T-cell (primary cell): ENCODE data around the gene MZF1. TPM values are rescaled to one million over a fixed set of nuclear protein-coding genes. Genes with fewer than 3 reads are reported as not detected.
"Not testable (repeated sequence)": the region's sequence is repeated elsewhere in the genome, so short reads cannot be mapped to it uniquely, and the experiment has no call there.

Experiments used
- ATAC-seq, 4 experiments: fragments of 200-7000 bp in 3 of 4; fragments of 150-1000 bp in 1 of 4; cut with Tn5 transposase; replicated peaks in 1 of 4; 1 replicate in 3 of 4; 2 replicates in 1 of 4; pipeline ENCODE4 v1.10.0; 2021; ENCODE audit warnings: moderate library complexity in 3 of 4, mild to moderate bottlenecking in 2 of 4, moderate number of reproducible peaks in 1 of 4
- CTCF ChIA-PET, 2 donors: fragments of 300-600 bp; sonication (Branson Sonifier 250); formaldehyde crosslinking; loops; one replicate each; lab custom pipeline; 2022; ENCODE audit warnings: antibody characterized with exemption in 2 of 2; lab: Charles Lee
- POLR2A ChIA-PET, 2 donors: fragments of 300-600 bp; sonication (Branson Sonifier 250); formaldehyde crosslinking; loops; one replicate each; lab custom pipeline; 2022; ENCODE audit warnings: antibody characterized with exemption in 2 of 2; lab: Charles Lee
- DNase-seq, 35 experiments: peaks; one replicate each; pipeline versions ENCODE4 v3.0.0 to v3.0.0-alpha.2; 2013 to 2023
- H3K27ac ChIP-seq: one replicate; pipeline ENCODE4 v1.5.1; 2013; ENCODE audit warnings: low read length
- H3K27me3 ChIP-seq, 2 experiments: replicated peaks in 1 of 2; 1 replicate in 1 of 2; 2 replicates in 1 of 2; pipeline versions ENCODE4 v1.6.1 to v1.7.0; 2013; ENCODE audit warnings: low read length in 1 of 2, mixed read lengths in 1 of 2; ENCODE audit not compliant: control insufficient read depth in 2 of 2, insufficient read depth in 2 of 2; ENCODE audit errors: extremely low read depth in 1 of 2
- H3K36me3 ChIP-seq, 2 donors: 1 replicate in 1 of 2; 2 replicates in 1 of 2; pipeline versions ENCODE4 v1.6.1 to v1.7.0; 2013; ENCODE audit warnings: low read length in 1 of 2; ENCODE audit not compliant: control insufficient read depth in 2 of 2, insufficient read depth in 1 of 2; ENCODE audit errors: extremely low read depth in 1 of 2
- H3K4me1 ChIP-seq, 2 experiments: 1 replicate in 1 of 2; 2 replicates in 1 of 2; pipeline versions ENCODE4 v1.6.1 to v1.7.0; 2013; ENCODE audit warnings: low read length in 2 of 2, mixed read lengths in 1 of 2; ENCODE audit not compliant: insufficient read depth in 2 of 2, control insufficient read depth in 1 of 2; ENCODE audit errors: extremely low read depth in 1 of 2
- H3K4me3 ChIP-seq, 2 donors: 1 replicate in 1 of 2; 2 replicates in 1 of 2; pipeline versions ENCODE4 v1.5.1 to v1.7.0; 2013; ENCODE audit warnings: mild to moderate bottlenecking in 2 of 2, low read length in 1 of 2, moderate library complexity in 1 of 2; ENCODE audit not compliant: control insufficient read depth in 1 of 2; ENCODE audit errors: extremely low read depth in 1 of 2
- H3K9me3 ChIP-seq: 2 replicates; pipeline ENCODE4 v1.7.0; 2013
- H3K27ac Mint-ChIP-seq, 2 donors: one replicate each; pipeline ENCODE4 v1.8.0; 2020 to 2021; ENCODE audit warnings: mild to moderate bottlenecking in 2 of 2, mixed read lengths in 2 of 2
- H3K27me3 Mint-ChIP-seq, 2 donors: one replicate each; pipeline ENCODE4 v1.8.0; 2021 to 2022; ENCODE audit warnings: mixed read lengths in 2 of 2
- H3K36me3 Mint-ChIP-seq: one replicate; pipeline ENCODE4 v1.8.0; 2021; ENCODE audit warnings: mixed read lengths
- H3K4me1 Mint-ChIP-seq, 3 donors: one replicate each; pipeline ENCODE4 v1.8.0; 2020 to 2022; ENCODE audit warnings: mixed read lengths in 3 of 3, mild to moderate bottlenecking in 1 of 3
- H3K4me3 Mint-ChIP-seq, 3 donors: one replicate each; pipeline ENCODE4 v1.8.0; 2020 to 2022; ENCODE audit warnings: mild to moderate bottlenecking in 3 of 3, mixed read lengths in 3 of 3, moderate library complexity in 3 of 3
- H3K9me3 Mint-ChIP-seq, 3 donors: one replicate each; pipeline ENCODE4 v1.8.0; 2020 to 2022; ENCODE audit warnings: mixed read lengths in 3 of 3
- WGBS: methylation state at CpG from one replicate; pipeline ENCODE4 v1.1.5; 2013; ENCODE audit warnings: missing lambda C conversion rate; ENCODE audit not compliant: insufficient coverage; 5-methylcytosine and 5-hydroxymethylcytosine counted together
- total RNA-seq, 35 experiments: library from RNA in 6 of 35; stranded (reverse) in 6 of 35; fragments of 120-200 nt in 1 of 35; gene quantifications; one replicate each; pipeline versions ENCODE4 v1.2.1 to v1.2.4 and lab custom pipeline; 2013 to 2026

Gene MZF1
- total RNA-seq (10 to 100 TPM; 37.0 to 59.3 (median 47.2) TPM), total RNA-seq (lab: John Stamatoyannopoulos, UW) (12.2 to 60.2 (median 39.7) reads per million in 29 experiments)
- total RNA-seq (2013) = 20.3 TPM

DNA sequence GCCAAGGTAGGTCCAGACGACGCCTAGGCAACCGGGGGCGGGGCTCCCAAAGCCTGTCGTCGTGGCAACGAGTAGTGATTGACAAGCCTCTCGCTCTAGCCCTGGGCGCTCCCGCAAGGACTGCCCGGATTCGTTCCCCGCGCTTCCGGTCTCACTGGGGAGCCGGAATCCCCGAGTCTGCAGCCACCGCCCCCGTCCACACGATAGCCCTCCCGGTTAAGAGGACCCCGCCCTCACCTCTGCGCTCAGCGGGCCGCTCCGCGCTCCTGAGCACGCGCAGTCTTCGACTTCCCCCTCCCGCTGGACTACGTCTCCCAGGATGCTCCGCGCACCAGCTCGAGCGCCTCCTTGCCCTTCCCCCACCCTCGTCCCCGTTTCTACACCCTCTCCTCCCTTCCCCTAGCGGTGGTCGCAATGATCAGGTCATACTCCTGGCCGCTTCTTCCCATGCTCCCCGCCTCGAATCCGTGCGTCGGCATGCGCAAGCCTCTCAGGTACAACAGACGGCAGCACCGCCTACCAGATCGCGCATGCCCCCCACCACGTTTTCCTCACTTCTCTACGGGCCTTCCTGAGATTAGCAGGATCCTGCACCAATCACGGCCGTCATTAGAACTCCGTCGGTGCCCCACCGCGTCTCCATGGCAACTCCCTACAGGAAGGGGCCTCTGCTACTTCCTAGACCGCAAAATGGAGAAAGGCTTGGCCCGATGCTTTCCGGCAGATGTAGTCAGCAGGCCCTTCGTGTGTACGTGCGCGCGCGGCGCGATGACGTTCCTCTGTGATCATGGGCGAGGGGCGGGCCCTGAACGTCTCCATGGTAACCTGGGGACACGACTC lies at the start of gene MZF1:
MZF1 (minus strand) TSS at position 518 of the 840 bp plus-strand sequence. CDS start 1,946 bp downstream, outside the sequence.
- peak; percentile 75 to 79 (median 78) for ATAC-seq
- peak within 1 kb of the TSS; percentile 93 to 97 (median 97) for H3K4me3 Mint-ChIP-seq
- POLR2A ChIA-PET = interaction anchor here in 1 of 2 donors (0.5 kb wide), 1 partner anchor 20 kb away, joined by 6 read pairs; no protein-coding TSS in a partner anchor

DNA sequence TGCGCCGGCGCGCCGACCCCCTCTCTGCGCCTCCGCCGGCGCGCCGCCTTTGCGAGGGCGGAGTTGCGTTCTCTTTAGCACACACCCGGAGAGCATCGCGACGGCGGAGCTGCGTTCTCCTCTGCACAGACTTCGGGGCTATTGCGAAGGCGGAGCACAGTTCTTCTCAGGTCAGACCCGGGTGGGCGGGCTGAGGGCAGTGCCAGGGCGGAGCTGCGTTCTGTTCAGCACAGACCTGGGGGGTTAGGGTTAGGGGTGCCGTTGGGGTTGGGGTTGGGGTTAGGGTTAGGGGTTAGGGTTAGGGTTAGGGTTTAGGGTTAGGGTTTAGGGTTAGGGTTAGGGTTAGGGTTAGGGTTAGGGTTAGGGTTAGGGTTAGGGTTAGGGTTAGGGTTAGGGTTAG lies 34.1 kb upstream of the MZF1 start:
- POLR2A ChIA-PET, H3K4me3 Mint-ChIP-seq, H3K9me3 Mint-ChIP-seq, H3K27ac ChIP-seq, H3K27me3 Mint-ChIP-seq, H3K9me3 ChIP-seq, H3K27ac Mint-ChIP-seq, H3K36me3 ChIP-seq, CTCF ChIA-PET, H3K4me1 ChIP-seq, ATAC-seq, H3K4me1 Mint-ChIP-seq, H3K4me3 ChIP-seq, H3K36me3 Mint-ChIP-seq, DNase-seq, H3K27me3 ChIP-seq: not testable (repeated sequence)
- WGBS = 100% methylated on average over 3 of the region's 28 CpGs

More for the DNA sequence above, at the start of gene MZF1:
- Histone ChIP-seq H3K27me3 (no peaks in the 10 kb centered on the region), H3K4me1 (peaks cover 12 to 46% of the 10 kb centered on the region in 2 experiments), H3K9me3 (no peaks in the 10 kb centered on the region), H3K36me3 (peaks cover 0 to 7% of the 10 kb centered on the region in 2 donors), H3K27ac (peak within 1 kb of the TSS; percentile 99), H3K4me3 (peak within 1 kb of the TSS; percentile 79 to 84)
- Mint-ChIP-seq H3K36me3 (peaks cover 5% of the 10 kb centered on the region), H3K27ac (peak within 1 kb of the TSS; percentile 100), H3K9me3 (no peaks in the 10 kb centered on the region), H3K27me3 (no peaks in the 10 kb centered on the region), H3K4me1 (peaks cover 32 to 42% (median 33%) of the 10 kb centered on the region in 3 donors)
- under 1% methylated on average over 73 of the region's 75 CpGs for WGBS
- CTCF ChIA-PET = no interaction called here
- DNase-seq = peak; percentile 99 to 100 (median 100)

DNA sequence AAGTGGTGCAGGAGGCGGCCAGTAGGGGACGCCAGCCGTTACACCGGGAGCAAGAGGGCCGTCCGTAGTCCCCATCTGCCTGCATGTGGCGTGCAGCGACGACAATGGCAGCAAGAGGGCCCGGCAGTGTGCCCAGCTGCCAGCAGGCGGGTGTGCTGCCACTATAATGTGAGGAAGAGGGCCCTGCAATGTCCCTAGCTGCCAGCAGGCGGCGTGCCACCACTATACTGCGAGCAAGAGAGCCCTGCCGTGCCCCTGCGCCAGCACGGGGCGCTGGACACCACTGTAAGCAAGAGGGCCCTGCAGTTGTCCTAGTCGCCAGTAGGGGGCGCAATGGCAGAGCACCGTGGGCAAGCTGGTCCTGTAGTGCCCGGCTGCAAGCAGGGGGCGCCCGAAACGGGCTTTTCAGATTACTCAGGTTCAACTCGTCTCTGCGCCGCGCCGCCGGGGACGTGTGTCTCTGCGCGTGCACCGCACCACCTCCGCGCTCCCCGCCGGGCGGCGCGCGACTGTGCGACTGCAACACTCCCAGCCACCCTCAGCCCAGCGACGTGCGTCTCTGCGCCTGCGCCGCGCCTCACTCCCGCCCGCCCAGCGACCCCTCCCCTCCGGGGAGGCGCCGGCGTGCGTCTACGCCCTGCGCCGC lies 33.2 kb upstream of the MZF1 start:
- ATAC-seq, H3K4me3 Mint-ChIP-seq, POLR2A ChIA-PET, H3K36me3 ChIP-seq, H3K9me3 ChIP-seq, H3K36me3 Mint-ChIP-seq, CTCF ChIA-PET, H3K27me3 ChIP-seq, H3K27ac Mint-ChIP-seq, H3K4me1 Mint-ChIP-seq, H3K27me3 Mint-ChIP-seq, H3K9me3 Mint-ChIP-seq, H3K27ac ChIP-seq, H3K4me1 ChIP-seq, DNase-seq, H3K4me3 ChIP-seq: not testable (repeated sequence)
- WGBS = 100% methylated on average over 2 of the region's 62 CpGs

DNA sequence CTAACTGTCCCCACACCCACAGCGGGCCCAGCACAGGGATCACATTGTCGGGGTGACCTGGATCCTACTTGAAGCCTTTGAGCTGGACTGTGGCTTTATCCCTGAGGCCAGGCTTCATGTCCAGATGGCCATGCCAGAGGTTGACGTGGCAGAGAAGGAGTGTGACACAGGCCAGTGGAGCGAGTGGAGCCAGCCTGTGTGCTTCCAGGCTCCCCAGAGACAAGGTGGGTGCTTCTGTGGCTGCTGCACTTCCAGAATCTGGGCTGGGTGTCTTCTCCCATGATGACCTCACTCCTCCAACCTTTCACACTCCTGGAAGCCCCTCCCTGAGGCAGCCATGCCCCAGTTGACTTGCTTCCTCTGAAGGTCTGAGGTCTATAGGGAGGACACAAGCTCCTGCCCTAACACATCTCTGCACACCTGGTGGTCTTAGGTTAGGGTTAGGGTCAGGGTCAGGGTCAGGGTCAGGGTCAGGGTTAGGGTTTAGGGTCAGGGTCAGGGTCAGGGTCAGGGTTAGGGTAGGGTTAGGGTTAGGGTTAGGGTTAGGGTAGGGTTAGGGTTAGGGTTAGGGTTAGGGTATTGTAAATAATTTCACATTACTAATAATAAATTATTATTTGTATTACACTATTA lies 13.1 kb upstream of the MZF1 start:
- DNase-seq (no peak), ATAC-seq (no peak)
- no peaks in the 10 kb centered on the region for H3K9me3 ChIP-seq
- H3K4me1 Mint-ChIP-seq = peaks cover 2 to 3% (median 3%) of the 10 kb centered on the region in 3 donors
- no peak overlapping the region for H3K4me3 Mint-ChIP-seq
- H3K36me3 ChIP-seq = peaks cover 0 to 19% of the 10 kb centered on the region in 2 donors
- no peaks in the 10 kb centered on the region for H3K9me3 Mint-ChIP-seq
- CTCF ChIA-PET = no interaction called here
- peaks cover 0 to 5% of the 10 kb centered on the region in 2 experiments for H3K4me1 ChIP-seq
- peaks cover 11% of the 10 kb centered on the region for H3K36me3 Mint-ChIP-seq
- H3K27me3 Mint-ChIP-seq = no peaks in the 10 kb centered on the region
- WGBS = 92% methylated on average over 2 of the region's 4 CpGs
- H3K27ac ChIP-seq = no peak overlapping the region
- no peak overlapping the region for H3K27ac Mint-ChIP-seq
- POLR2A ChIA-PET = no interaction called here
- no peaks in the 10 kb centered on the region for H3K27me3 ChIP-seq
- H3K4me3 ChIP-seq = no peak overlapping the region

DNA sequence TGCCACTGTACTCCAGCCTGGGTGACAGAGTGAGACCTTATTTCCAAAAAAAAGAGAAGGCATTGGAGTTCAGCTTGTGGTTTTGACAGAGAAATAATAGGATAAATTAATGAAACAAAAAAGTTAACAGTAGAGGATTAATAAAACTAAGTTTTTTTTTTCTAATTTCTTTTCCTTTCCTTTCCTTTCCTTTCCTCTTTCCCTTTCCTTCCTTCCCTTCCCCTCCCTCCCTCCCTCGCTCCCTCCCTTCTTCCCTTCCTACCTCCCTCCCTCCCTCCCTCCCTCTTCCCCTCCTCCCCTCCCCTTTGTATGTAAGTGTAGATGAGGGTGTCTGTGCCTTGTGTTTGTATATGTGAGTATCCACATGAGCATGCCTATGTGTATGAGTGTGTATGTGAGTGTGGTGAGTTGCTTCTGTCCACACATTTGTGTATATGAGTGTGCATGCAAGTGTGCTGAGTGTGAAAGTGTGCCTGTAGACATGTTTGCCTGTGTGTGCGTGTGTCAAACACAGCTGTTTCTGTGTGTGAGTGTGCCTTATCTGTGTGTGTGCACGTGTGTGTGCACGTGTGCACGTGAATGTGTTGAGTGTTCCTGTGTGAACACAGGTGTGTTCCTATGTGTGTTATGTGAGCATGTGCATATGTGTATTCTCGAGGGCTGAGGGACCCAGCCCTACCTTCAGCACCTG lies 12.5 kb upstream of the MZF1 start:
- Histone ChIP-seq H3K27ac (no peak overlapping the region), H3K27me3 (no peaks in the 10 kb centered on the region), H3K36me3 (peaks cover 0 to 19% of the 10 kb centered on the region in 2 donors), H3K4me1 (peaks cover 0 to 11% of the 10 kb centered on the region in 2 experiments), H3K9me3 (no peaks in the 10 kb centered on the region), H3K4me3 (no peak overlapping the region)
- 100% methylated on average over 1 of the region's 6 CpGs for WGBS
- H3K4me3 Mint-ChIP-seq = no peak overlapping the region
- ChIA-PET POLR2A (no interaction called here), CTCF (no interaction called here)
- no peaks in the 10 kb centered on the region for H3K27me3 Mint-ChIP-seq
- ATAC-seq = no peak
- no peaks in the 10 kb centered on the region for H3K9me3 Mint-ChIP-seq
- H3K4me1 Mint-ChIP-seq = peaks cover 7 to 8% (median 8%) of the 10 kb centered on the region in 3 donors
- no peak overlapping the region for H3K27ac Mint-ChIP-seq
- DNase-seq = no peak
- H3K36me3 Mint-ChIP-seq = peaks cover 14% of the 10 kb centered on the region
